Nephron (organoid): ENCODE measurements around the gene FAM200A.

Experiments
- H3K27ac Mint-ChIP-seq, 3 experiments: 2 replicates each; pipeline ENCODE4 v1.8.0; 2020; ENCODE audit warnings: mixed read lengths in 3 of 3, mild to moderate bottlenecking in 2 of 3, moderate library complexity in 1 of 3
- H3K27me3 Mint-ChIP-seq: 2 replicates; pipeline ENCODE4 v1.8.0; 2021; ENCODE audit warnings: low read depth, mild to moderate bottlenecking, moderate library complexity, mixed read lengths
- H3K36me3 Mint-ChIP-seq: 2 replicates; pipeline ENCODE4 v1.8.0; 2020; ENCODE audit warnings: low read depth, mixed read lengths
- H3K4me1 Mint-ChIP-seq: 2 replicates; pipeline ENCODE4 v1.8.0; 2020; ENCODE audit warnings: mixed read lengths
- H3K4me3 Mint-ChIP-seq, 3 experiments: 2 replicates each; pipeline ENCODE4 v1.8.0; 2020; ENCODE audit warnings: mild to moderate bottlenecking in 3 of 3, mixed read lengths in 3 of 3, moderate library complexity in 2 of 3
- H3K9me3 Mint-ChIP-seq: 2 replicates; pipeline ENCODE4 v1.8.0; 2020; ENCODE audit warnings: mixed read lengths
- TF ChIP-seq, protein P1 (sequence below), 3 experiments: fragments of 200-600 bp; sonication (generic); IDR thresholded peaks; one replicate each; pipeline ENCODE4 v1.5.0; 2021; ENCODE audit warnings: antibody characterized with exemption in 3 of 3; ENCODE audit not compliant: unreplicated experiment in 3 of 3

Gene FAM200A

GRCh38 chr7:99551767-99552463 is at the start of gene FAM200A:
Gene FAM200A (minus strand): TSS chr7:99552114. CDS start chr7:99548407, 3,707 bp downstream.
- no peaks in the 10 kb centered on the region for H3K27me3 Mint-ChIP-seq
- H3K27ac Mint-ChIP-seq = peak within 1 kb of the TSS; percentile 82 to 88 (median 84)

DNA sequence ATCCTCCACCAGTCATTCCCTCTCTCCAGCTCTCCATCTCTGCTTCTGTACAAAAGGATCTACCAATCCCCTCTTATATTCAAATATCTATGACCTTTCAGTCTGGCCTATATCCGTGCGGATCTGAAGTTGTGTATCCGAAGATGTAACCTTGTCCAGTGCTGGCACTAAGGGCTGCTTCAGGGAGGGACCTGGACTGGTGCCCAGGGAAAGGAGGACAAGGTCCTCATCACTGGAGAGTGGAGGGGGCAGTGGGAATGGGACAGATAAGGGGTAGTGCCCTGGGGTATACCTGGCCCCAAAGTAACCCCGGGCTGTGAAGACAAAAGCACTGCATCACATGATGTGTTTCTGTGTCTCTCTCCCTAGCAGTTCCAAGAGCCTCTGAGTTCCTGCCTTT is 47.9 kb upstream of the FAM200A start:
- no peaks in the 10 kb centered on the region for H3K9me3 Mint-ChIP-seq
- H3K36me3 Mint-ChIP-seq = no peaks in the 10 kb centered on the region
- no peak overlapping the region for H3K27ac Mint-ChIP-seq
- H3K27me3 Mint-ChIP-seq = no peaks in the 10 kb centered on the region
- no peak overlapping the region for H3K4me3 Mint-ChIP-seq
- TF ChIP-seq, protein P1, sequence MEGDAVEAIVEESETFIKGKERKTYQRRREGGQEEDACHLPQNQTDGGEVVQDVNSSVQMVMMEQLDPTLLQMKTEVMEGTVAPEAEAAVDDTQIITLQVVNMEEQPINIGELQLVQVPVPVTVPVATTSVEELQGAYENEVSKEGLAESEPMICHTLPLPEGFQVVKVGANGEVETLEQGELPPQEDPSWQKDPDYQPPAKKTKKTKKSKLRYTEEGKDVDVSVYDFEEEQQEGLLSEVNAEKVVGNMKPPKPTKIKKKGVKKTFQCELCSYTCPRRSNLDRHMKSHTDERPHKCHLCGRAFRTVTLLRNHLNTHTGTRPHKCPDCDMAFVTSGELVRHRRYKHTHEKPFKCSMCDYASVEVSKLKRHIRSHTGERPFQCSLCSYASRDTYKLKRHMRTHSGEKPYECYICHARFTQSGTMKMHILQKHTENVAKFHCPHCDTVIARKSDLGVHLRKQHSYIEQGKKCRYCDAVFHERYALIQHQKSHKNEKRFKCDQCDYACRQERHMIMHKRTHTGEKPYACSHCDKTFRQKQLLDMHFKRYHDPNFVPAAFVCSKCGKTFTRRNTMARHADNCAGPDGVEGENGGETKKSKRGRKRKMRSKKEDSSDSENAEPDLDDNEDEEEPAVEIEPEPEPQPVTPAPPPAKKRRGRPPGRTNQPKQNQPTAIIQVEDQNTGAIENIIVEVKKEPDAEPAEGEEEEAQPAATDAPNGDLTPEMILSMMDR (IDR thresholded peaks at IDR 0.05; ENCODE audit: unreplicated experiment in 3 of 3) = no peak
- H3K4me1 Mint-ChIP-seq = no peaks in the 10 kb centered on the region

More at GRCh38 chr7:99551767-99552463, at the start of gene FAM200A:
- Mint-ChIP-seq H3K4me1 (peaks cover 15% of the 10 kb centered on the region), H3K36me3 (peaks cover 66% of the 10 kb centered on the region), H3K4me3 (peak within 1 kb of the TSS; percentile 96), H3K9me3 (peaks cover 16% of the 10 kb centered on the region)
- TF ChIP-seq, protein P1 (IDR thresholded peaks at IDR 0.05; ENCODE audit: unreplicated experiment in 3 of 3) = no peak

GRCh38 chr7:99597762-99598501 is 46.0 kb upstream of the FAM200A start, which contains the start of gene TMEM225B:
Gene TMEM225B (plus strand): TSS chr7:99598267. CDS start chr7:99604389, 6,122 bp downstream.
- H3K27ac Mint-ChIP-seq = no peak within 1 kb of the TSS
- H3K36me3 Mint-ChIP-seq = no peaks in the 10 kb centered on the region
- H3K4me1 Mint-ChIP-seq = no peaks in the 10 kb centered on the region
- no peaks in the 10 kb centered on the region for H3K27me3 Mint-ChIP-seq
- H3K4me3 Mint-ChIP-seq = no peak within 1 kb of the TSS
- TF ChIP-seq, protein P1 (IDR thresholded peaks at IDR 0.05; ENCODE audit: unreplicated experiment in 3 of 3) = no peak
- no peaks in the 10 kb centered on the region for H3K9me3 Mint-ChIP-seq

DNA sequence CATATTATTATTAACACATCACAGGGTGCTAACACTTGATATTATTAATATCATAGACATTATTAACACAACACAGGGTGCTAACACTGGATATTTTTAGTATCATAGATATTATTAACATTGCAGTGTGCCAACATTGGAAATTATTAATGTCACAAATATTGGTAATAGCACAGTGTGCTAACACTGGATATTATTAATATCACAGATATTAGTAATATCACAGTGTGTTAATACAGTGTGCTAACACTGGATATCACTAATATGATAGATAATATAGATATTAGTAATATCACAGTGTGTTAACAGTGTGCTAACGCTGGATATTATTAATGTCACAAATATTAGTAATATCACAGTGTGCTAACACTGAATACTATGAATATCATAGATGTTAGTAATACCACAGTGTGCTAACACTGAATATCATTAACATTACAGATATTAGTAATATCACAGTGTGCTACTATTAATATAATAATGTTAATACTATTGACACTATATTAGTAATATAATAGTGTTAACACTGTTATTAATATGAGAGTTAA is 44.6 kb upstream of the FAM200A start:
- no peak overlapping the region for H3K27ac Mint-ChIP-seq
- H3K27me3 Mint-ChIP-seq = no peaks in the 10 kb centered on the region
- TF ChIP-seq, protein P1 (IDR thresholded peaks at IDR 0.05; ENCODE audit: unreplicated experiment in 3 of 3) = no peak
- no peak overlapping the region for H3K4me3 Mint-ChIP-seq
- H3K4me1 Mint-ChIP-seq = no peaks in the 10 kb centered on the region
- H3K36me3 Mint-ChIP-seq = no peaks in the 10 kb centered on the region
- no peaks in the 10 kb centered on the region for H3K9me3 Mint-ChIP-seq

DNA sequence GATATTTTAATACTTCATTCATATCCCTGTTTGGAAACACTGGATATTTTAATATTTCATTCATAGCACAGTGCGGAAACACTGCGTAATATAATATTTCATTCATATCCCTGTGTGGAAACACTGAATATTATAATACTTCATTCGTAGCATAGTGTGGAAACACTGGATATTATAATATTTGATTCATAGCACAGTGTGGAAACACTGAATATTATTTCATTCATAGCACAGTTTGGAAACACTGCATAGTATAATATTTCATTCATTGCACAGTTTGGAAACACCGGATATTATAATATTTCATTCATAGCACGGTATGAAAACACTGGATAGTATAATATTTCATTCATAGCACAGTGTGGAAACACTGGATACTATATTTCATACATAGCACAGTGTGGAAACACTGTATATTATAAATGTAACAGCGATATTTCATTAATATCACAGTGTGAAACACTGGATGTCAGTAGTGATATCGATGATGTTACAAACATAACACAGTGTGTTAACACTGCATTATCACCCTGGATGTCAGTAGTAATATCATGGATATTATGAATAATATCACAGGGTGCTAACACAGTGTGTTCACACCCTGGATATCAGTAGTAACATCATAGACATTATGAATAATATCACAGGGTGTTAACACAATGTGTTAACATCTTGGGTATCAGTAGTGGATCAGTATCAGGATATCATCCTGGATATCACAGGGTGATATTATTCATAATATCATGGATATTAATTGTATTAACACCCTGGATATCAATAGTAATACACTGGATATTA is 43.2 kb upstream of the FAM200A start:
- Mint-ChIP-seq H3K4me3 (no peak overlapping the region), H3K27ac (no peak overlapping the region), H3K4me1 (no peaks in the 10 kb centered on the region), H3K27me3 (no peaks in the 10 kb centered on the region), H3K36me3 (no peaks in the 10 kb centered on the region), H3K9me3 (no peaks in the 10 kb centered on the region)
- TF ChIP-seq, protein P1 (IDR thresholded peaks at IDR 0.05; ENCODE audit: unreplicated experiment in 3 of 3) = no peak
